Measurements from ENCODE around the gene ARL4A. TPM values are rescaled to one million over a fixed set of nuclear protein-coding genes. Genes with fewer than 3 reads are reported as not detected.
"Not testable (repeated sequence)": the region's sequence is repeated elsewhere in the genome, so short reads cannot be mapped to it uniquely, and the experiment has no call there.

Gene ARL4A
- total and polyA plus RNA-seq, 11 donors: 10.5 to 25.9 (median 14.5) TPM

GRCh38 chr7:12689451-12689850 lies 2.0 kb downstream of the ARL4A start:
- ATAC-seq (no peak), DNase-seq (no peak)
- Histone ChIP-seq H3K4me1 (peaks cover 0 to 25% (median 12%) of the 10 kb centered on the region in 12 donors), H3K27ac (peak overlapping the region in 3 of 12 donors; percentile 6 to 52 (median 8)), H3K27me3 (no peaks in the 10 kb centered on the region), H3K4me3 (peak overlapping the region in 11 of 12 donors; percentile 5 to 97 (median 82)), H3K36me3 (no peaks in the 10 kb centered on the region), H3K9me3 (no peaks in the 10 kb centered on the region)
- 52 to 68% (median 60%) methylated on average over 2 of the region's 2 CpGs for WGBS, 4 donors
- intact Hi-C loops (cut with DNase I): loop anchor here (5.0 to 10.0 kb wide), 19 partner anchors 38 to 575 kb away; no protein-coding TSS in a partner anchor
- TF ChIP-seq POLR2A (IDR thresholded peaks at IDR 0.05) (no peak), CTCF (IDR thresholded peaks at IDR 0.05) (no peak)

GRCh38 chr7:12690041-12690878 lies 2.8 kb downstream of the ARL4A start:
- Histone ChIP-seq H3K9me3 (no peaks in the 10 kb centered on the region), H3K36me3 (no peaks in the 10 kb centered on the region), H3K27me3 (no peaks in the 10 kb centered on the region), H3K4me1 (peaks cover 0 to 25% (median 12%) of the 10 kb centered on the region in 12 donors), H3K27ac (peak overlapping the region in 1 of 12 donors; percentile 52), H3K4me3 (peak overlapping the region in 9 of 12 donors; percentile 67 to 97 (median 87))
- ATAC-seq: no peak
- DNase-seq: no peak
- TF ChIP-seq POLR2A (IDR thresholded peaks at IDR 0.05): no peak
- no peak for TF ChIP-seq CTCF (IDR thresholded peaks at IDR 0.05)
- 89 to 95% (median 93%) methylated on average over 1 of the region's 1 CpG for WGBS, 4 donors
- intact Hi-C loops (cut with DNase I): loop anchor here in 1 of 10 donors (5.0 kb wide), 1 partner anchor 37 kb away; no protein-coding TSS in a partner anchor

GRCh38 chr7:12691388-12691787 lies 4.0 kb downstream of the ARL4A start:
- H3K27me3 ChIP-seq, H3K9me3 ChIP-seq, H3K36me3 ChIP-seq, DNase-seq, ATAC-seq, H3K27ac ChIP-seq: not testable (repeated sequence)
- intact Hi-C loops (cut with DNase I): loop anchor here in 1 of 10 donors (5.0 kb wide), 1 partner anchor 36 kb away; no protein-coding TSS in a partner anchor
- WGBS, 4 donors: 92 to 97% (median 94%) methylated on average over 3 of the region's 3 CpGs
- H3K4me1 ChIP-seq: peaks cover 0 to 29% (median 14%) of the 10 kb centered on the region in 12 donors
- peak overlapping the region in 1 of 12 donors; percentile 87 for H3K4me3 ChIP-seq

GRCh38 chr7:12692035-12692434 lies 4.6 kb downstream of the ARL4A start:
- intact Hi-C loops (cut with DNase I): loop anchor here in 1 of 10 donors (5.0 kb wide), 1 partner anchor 35 kb away; no protein-coding TSS in a partner anchor

More at GRCh38 chr7:12692035-12692434, 4.6 kb downstream of the ARL4A start:
- Histone ChIP-seq H3K9me3 (no peaks in the 10 kb centered on the region), H3K4me3 (no peak overlapping the region), H3K27ac (no peak overlapping the region), H3K27me3 (no peaks in the 10 kb centered on the region), H3K4me1 (peaks cover 0 to 29% (median 14%) of the 10 kb centered on the region in 12 donors), H3K36me3 (no peaks in the 10 kb centered on the region)
- ATAC-seq: no peak
- no peak for TF ChIP-seq POLR2A (IDR thresholded peaks at IDR 0.05)
- no peak for TF ChIP-seq CTCF (IDR thresholded peaks at IDR 0.05)
- WGBS, 4 donors: 92 to 100% (median 95%) methylated on average over 1 of the region's 1 CpG
- DNase-seq: no peak

Data from heart left ventricle (tissue), 16 donors.